GM21528 (cell line): ENCODE results near the gene RTN4R.
"Not testable (repeated sequence)": the region's sequence is repeated elsewhere in the genome, so short reads cannot be mapped to it uniquely, and the experiment has no call there.

Source experiments
- ATAC-seq: cut with Tn5 transposase; IDR thresholded peaks from one replicate; pipeline ENCODE4 v1.9.1; 2021; ENCODE audit warnings: mild to moderate bottlenecking, moderate library complexity; ENCODE audit not compliant: unreplicated experiment, low FRiP score

The RTN4R gene

GRCh38 chr22:20273758-20274181, 5.7 kb upstream of the RTN4R start:
- ATAC-seq, result no peak

- ATAC-seq, result no peak
These were observed 4.6 kb upstream of the RTN4R start for GRCh38 chr22:20272700-20273099.

GRCh38 chr22:20272174-20272573, 4.1 kb upstream of the RTN4R start:
- no peak for ATAC-seq

GRCh38 chr22:20271114-20271994, 3.2 kb upstream of the RTN4R start:
- no peak for ATAC-seq

DNA sequence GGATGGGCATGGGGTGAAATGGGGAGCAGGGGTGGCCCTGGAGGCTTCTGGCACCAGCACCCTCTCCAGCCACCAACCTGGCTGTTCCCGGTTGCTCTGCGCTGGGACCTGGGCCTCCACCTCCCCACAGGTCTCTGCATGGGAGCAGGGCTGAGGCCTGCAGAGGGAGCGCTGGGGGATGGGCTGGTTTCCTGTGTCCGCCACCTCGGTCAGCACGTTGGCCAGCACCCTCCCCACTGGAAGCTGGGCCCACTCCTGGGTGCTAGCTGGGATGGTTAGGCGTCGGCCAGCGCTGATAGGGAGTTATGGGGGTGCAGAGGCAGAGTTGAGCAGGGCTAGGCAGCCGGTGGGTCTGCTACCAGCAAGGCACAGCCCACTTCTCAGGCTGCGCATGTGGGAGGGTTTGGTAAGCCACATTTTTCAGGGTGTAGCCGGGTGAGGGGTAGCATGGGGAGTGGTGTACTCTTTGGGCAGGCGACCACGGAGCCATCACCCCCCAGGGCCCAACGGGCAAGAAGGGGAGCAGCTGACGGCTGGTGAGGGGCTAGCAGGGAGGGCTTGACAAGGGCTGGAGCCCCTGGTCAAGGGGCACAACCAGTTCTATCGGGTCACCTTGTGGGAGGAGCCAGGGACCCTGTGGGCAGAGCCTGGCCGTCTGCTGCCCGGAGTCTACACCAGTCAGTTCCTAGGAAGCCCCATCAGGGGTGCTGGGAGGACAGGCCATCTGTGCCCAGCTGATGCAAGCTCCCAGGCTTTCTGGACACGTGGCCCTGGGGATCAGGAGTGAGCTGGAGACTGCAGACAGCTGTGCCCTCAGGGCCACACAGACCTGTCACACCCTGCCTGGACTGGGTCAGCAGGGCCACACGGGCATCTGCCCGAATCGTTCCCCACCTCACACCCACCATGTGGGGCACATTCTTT, 2.3 kb upstream of the RTN4R start:
- not testable (repeated sequence) for ATAC-seq

- ATAC-seq, result not testable (repeated sequence)
These were observed 1.6 kb upstream of the RTN4R start for GRCh38 chr22:20269673-20270072.

GRCh38 chr22:20269201-20269600, 1.1 kb upstream of the RTN4R start:
- ATAC-seq, result not testable (repeated sequence)

GRCh38 chr22:20267441-20268278, 458 bp downstream of the RTN4R start:
- ATAC-seq, result no peak

DNA sequence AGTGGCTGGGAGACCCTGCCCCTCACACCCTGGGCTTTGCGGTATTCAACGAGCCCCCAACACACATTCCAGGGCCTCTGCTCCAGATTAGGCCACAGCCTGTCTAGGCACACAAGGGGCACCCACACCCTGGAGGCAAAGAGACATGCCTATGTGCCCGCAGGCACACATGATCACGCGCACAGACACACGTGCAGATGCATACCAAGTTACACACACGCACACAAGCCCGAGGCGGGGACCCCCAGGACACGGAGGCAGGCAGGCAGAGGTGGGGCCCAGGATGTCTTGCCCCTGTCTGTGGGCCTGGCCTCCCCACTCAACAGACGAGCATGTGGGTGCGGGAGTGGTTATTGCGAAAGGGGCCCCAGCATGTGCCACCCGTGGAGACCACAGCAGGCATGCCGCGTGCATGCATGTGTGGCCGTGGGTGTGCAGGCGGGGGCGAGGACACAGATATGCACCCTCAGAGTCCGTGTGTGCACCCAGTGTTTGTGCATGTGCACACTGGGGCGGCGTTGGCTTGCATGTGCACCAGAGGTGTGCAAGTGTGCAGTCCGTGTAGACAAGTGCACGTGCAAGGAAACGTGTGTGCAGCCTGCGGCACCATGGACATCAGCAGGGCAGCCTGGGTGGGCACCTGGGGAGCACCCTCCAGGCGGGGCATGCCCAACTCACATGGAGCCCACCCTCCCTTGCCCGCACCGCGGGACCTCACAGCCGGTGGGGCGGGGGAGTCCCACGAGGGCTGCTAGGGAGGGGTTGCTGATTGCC, 1.3 kb downstream of the RTN4R start:
- ATAC-seq, result not testable (repeated sequence)

DNA sequence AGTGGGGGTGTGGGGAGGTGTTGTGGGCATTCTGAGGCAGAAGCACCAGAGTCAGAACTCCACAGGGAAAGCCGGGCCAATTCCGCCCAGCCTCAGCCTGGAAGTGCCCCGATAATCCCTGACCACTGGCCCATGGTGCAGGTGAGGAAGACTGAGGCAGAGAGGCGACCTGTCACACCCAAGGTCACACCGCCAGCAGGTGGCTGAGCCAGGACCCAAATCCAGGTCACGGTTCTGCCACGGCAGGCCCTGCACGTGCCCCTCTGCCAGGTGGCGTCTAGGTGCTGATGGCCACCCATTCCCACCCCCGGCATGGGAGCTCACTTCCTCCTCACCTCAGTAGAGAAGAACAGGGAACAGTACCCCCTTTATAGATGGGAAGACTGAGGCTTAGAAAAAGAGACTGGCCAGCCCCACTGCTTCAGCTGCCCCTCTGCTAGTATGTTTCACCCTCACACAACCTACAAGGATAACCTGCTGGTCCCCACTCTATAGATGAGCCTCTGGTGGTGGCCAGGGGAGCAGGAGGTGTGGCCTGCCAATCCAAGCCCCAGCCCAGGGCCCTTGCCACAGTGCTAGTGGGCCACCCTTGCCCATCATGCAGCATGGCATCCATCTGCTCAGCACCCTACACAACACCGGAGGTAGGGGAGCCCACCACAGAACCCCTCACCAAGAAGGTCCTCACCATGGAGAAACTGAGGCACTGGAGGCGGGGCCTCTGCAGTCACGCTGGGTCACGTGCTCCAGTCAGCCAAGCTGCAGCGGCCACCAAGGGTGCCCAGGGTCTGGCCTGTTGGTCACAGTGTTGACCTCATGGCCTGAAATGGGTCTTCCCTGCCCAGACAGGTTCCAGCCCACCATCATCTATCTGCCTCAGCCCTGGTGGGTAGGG, 2.1 kb downstream of the RTN4R start:
- ATAC-seq, result not testable (repeated sequence)

- ATAC-seq, result no peak
These were observed 3.3 kb downstream of the RTN4R start for GRCh38 chr22:20264614-20265452.

- not testable (repeated sequence) for ATAC-seq
These were observed 4.5 kb downstream of the RTN4R start for GRCh38 chr22:20263404-20264281.

DNA sequence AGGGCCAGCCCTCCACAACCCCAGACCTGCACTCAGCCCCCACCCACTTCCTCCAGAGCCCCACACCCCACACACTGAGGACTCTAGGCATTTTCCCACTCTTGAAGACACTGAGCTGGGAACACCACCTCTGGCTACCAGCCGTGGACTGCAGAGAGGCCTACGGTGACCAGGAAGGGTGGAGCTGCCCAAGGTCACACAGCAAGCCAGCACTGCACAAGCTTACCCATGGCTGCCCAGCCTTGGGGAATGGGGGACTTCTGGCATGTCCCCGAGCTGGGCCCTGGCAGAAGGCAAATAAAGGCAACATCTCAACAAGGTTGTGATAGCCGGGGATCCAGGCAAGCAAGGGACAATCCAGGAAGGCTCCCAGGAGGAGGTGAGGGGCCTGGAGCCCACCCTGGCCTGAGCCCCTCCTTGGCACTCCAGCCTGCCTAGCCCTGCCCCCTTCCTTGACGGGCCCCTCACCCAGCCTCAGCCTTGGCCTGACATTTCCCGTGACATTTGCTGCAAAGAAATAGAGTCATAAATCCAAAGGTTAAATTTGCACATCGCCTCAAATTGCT, 5.5 kb downstream of the RTN4R start:
- ATAC-seq, result no peak

- ATAC-seq, result no peak
These were observed 6.1 kb downstream of the RTN4R start for GRCh38 chr22:20261848-20262581.

DNA sequence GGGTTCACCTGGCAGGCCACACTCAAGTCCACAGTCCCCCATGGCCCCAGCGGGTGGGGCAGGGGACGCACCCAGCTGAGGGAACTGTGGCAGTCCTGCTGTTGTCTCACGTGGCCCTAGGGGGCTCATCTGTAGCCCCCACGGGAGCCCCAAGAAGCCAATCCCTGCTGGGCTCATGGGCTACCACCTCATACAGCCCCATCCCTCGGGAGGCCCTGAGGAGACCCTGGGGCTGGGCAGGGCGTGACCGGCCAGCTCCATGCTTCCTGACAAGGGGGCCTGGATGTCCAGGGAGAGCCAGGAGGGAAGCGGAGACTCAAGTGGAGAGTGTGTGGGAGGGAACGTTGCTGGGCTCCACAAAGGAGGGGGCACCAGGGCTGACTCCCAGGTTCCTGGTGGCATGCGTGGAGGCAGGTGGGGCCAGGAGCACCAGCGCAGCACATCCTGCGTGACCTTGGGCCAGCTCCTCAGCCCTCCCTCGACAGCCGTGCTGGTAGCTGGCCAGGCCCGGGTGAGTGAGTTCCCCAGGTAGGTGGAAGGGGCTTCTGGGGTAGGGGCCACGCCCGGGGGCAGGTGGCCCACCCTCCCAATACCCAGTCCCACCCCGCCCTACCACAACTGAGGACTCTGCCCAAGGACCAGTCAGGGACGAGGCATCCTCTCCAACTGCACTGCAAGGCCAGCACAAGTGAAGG, 7.9 kb downstream of the RTN4R start:
- ATAC-seq, result no peak
